HG03432 (cell line): ENCODE measurements around the gene SCN4A.

Experiments used
- ATAC-seq: cut with Tn5 transposase; IDR thresholded peaks from one replicate; pipeline ENCODE4 v1.9.1; 2021; ENCODE audit warnings: mild to moderate bottlenecking, moderate library complexity; ENCODE audit not compliant: unreplicated experiment

Gene SCN4A

DNA sequence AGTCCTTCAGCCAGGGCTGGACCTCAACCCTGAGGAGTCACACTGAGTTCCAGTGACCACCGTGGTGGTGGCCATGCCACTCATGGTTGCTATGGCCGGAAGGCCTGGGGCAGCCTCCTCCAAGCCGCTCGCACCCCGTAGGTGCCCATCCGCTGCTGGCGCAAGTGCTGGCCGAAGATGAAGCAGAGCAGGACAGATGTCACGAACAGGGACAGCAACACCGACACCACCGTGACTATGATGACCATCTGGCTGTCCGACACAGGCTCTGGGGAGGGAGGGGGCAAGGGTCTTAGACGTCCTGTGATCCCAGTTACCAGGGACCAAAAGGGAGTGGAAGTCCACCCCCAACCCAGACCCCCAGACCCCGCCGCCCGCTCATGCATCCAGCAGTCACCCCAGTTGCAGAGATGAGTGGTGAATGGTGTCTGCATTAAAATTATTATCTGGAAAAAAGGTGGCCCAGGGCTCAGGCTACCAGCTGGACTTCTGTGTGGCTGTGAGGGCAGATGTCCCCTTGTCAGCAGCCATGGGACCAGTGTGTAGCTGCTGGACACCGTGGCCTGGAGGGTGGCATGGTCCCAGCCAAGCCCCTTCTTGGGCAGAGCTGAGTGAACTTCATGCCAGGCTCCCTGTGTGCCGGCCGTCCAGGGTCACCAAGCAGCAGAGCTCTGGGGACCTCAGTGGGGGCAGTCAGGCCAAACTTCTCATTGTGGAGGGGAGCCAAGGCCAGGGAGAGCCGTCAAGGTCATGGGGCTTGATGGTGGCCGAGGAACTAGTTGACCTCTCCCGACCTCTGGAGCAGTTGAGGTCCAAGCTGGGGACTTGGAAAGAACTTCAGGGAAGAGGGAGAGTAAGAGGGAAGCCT lies 30.2 kb upstream of the SCN4A start:
- no peak for ATAC-seq

DNA sequence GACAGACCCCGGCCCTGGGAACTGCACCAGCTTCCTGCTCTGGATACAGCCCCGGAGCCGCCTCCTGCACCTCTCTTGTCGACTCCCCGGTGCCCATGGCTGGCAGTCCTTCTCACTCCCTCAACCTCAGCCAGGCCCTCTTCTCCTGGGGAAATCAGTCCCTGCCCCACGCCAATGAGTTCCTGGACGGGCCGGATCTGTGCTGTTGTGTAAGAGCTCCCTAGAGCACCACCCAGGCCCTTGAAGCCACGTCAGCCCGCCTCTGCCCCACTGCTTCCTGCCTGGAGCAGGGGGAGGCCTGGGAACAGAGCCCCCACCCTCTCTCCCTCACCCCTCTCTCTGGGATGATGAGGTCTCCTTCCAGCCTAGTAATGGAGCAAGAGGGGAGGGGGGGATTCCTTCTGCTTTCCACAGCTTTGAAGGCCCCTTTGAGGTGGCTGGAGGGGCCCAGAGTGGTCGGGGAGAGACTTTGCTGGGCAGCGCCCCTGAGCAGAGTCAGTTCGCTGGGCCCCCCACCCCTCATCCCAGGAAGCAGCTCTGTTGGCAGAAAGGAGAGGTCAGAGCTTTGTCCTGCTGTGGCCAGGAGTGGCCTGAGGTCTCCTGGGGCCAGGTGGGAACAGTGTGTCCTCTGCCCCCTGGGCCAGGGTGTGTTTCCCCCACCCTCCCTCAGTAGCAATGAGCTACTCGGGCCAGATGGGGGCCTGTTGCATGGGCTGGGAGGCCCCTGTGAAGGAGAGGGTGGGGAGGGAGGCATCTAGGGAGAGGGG lies 29.2 kb upstream of the SCN4A start:
- no peak for ATAC-seq

DNA sequence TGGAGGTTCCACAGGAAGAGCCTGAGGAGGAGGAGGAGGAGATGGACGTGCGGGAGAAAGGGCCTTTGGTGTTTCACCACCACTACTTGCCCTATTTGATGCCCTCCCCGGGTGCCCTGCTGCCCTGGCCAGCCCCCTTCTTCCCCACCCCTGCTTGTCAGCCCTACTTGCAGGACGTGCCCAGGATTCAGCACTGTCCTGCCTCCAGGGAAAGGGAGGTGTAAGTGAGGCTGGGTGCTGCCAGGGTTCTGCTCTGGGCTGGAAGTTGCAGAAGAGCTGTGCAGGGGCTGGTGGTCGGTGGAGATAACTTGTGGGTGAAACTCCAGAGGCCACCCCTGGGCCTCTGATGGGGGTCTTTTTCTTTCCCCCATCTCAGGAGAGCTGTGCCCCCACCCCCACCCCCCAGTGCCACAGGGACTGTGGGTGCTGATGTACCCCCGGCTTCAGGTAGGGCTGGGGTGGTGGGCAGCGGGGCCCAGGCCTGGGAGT lies 28.4 kb upstream of the SCN4A start:
- no peak for ATAC-seq

DNA sequence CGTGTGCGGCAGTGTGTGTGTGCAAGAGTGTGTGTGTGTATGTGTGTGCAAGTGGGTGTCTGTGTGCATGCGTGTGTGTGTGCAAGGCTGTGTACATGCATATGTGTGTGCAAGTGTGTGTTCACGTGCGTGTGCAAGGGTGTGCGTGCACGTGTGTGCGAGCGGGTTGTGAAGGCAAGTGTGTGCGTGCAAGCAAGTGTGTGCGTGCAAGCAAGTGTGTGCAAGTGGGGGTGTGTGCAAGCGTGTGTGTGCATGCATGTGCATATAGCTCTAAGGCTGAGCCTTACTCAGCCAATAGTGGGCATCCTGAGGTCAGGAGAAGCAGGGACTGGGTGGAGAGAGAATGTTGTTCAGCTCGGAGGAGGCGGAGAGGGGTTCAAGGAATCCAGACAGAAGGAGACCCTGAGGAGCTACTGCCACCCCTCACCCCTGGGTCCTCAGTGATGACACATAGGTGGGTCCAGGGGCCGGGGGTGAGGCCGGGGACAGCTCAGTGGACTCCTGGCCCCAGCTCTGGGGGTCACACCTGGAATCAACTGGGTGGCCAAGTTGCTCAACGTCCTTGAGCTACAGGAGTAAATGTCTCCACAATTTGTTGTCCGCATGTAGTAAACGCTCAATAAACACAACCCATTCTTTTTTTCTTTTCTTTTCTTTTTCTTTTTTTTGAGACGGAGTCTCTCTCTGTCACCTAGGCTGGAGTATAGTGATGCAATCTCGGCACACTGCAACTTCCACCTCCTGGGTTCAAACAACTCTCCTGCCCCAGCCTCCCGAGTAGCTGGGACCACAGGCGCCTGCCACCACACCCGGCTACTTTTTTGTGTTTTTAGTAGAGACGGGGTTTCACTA lies 27.2 kb upstream of the SCN4A start:
- no peak for ATAC-seq

DNA sequence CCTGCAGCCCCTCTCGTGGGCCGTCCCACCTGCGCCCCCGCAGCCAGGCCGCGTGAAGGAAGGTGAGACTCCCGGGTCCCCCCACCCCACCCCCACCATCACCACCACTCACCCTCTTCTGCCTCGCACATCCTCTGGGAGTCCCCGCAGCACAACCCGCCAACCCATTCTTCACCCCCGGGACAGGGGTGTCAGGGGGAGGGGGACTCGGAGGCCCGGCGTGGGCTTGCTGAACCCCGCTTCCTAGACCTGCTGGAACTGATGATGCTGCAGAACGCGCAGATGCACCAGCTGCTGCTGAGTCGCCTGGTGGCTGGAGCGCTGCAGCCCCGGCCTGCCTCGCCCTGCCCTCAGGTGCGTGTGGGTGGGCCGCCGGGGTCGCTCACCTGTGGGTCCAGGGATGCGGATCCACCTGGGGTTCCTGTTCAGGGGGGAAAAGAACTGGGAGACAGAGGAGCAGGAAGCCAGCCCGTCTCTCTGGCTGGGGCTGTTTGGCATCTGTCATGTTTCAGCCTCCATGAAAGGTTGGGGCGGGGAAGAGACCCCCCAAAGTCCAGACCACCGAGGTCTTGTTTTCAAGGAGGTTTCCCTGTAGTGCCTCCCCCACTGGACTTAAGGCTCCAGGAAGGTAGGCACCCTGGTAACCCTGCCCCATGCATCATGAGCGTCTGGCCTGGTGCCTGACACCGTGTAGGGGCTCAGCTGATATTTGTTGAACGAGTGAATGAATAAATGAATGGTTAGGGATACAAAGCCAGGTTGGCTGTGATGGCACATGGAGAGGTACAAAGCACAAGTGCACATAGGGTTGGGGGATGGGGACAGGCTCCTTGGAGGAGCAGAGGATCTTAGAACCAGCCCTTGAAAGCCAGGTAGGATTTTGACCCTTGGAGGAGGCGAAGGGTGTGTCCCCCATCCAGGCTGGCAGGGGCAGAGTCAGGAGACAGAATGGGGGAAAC lies 26.3 kb upstream of the SCN4A start:
- no peak for ATAC-seq

DNA sequence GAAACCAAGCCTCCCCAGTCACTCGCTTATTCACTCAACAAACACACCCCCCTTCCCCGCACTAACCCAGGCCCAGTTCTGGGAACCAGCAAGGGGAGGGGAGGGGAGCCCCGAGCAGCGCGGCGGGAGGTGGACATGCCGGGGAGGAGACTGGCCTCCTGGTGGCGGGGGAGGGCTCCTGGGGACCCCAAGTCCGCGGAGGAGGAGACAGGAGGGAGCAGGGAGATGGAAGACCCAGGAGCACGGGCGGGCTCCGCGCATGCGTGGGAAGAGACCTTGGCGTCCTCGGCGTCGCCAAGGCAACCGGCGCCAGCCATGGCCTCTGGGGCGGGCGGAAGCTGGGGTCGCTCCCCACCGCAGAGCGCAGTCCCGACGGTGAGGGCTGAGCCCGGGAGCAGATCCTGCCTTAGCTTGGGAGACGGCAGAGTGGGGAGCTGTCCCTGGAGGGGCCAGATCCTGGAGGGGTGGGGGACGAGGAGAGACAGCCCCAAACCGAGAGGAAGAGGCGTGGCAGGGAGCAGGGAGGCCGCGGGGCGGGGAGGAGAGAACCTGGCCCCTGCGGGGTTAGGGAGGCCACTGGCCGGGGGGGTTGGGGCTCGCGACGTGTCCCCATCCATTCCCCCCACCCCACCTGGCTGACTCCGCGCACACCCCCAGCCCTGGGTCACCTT lies 25.5 kb upstream of the SCN4A start, which contains the start of gene PRR29:
PRR29 (plus strand) TSS at position 302 of the 671 bp plus-strand sequence; CDS start at position 316, 14 bp downstream.
- peak; percentile 71 for ATAC-seq

DNA sequence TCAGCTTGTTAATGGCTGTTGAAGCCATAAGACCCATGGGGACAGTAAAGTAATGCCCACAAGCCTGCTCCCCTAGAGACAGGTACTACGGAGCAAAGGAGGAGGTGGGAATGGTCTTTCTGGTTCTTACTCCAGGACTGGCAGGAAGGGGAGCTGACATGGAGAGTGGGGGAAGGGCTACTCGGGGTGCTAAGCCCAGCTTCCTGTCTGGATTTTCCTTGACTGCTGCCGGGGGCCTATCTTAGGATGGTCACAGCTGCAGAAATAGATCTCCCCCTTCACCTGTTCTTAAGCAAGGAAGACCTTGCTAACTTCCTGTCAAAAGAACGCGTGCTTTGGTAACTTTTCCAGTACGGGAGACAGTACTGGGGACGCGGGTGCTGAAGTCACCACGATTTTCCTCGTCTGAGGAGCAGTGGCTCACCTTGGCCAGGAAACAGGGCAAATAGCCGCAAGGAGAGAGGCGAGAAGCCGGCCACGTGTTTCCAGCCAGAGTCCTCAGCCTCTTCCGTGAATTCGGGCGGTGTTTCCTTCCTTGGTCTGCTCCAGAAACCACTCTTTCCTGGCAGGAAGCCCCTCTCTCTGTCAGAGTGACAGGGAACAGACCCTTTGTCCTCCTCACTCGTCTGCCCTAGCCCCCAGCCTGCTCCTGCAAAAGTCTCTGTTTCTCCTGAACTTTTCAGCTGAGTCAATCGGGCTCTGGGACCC lies 24.8 kb upstream of the SCN4A start:
- ATAC-seq: no peak

DNA sequence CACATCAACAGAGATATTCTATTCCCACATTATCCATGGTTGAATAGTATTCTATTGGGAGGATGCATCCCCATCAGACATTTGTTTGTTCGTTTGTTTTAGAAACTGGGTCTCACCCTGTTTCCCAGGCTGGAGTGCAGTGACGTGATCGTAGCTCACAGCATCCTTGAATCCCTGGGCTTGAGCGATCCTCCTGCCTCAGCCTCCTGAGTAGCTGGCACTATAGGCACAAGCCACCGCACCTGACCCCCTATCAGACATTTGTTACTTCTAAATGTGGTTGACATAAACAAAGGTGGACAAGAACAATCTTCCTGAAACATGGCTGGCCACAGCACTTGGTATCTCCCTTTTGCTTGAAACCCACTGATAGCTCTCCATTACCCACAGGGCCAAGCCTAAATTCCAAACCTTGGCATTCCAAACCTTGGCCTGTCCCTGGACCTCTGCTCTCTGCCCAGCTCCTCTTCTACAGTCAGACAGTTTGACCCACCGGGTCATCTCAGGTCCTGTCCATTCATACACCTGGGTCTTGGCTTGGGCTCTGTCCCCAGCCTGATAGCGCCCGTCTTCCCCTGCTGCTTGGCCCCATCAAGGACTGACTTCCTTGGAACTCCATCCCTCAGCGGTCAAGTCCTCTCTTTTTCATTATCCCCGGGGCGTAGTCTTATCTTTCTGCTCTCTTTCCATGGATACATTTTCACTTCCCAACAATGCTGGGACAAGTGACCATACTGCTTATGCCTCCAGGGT lies 23.9 kb upstream of the SCN4A start:
- no peak for ATAC-seq

DNA sequence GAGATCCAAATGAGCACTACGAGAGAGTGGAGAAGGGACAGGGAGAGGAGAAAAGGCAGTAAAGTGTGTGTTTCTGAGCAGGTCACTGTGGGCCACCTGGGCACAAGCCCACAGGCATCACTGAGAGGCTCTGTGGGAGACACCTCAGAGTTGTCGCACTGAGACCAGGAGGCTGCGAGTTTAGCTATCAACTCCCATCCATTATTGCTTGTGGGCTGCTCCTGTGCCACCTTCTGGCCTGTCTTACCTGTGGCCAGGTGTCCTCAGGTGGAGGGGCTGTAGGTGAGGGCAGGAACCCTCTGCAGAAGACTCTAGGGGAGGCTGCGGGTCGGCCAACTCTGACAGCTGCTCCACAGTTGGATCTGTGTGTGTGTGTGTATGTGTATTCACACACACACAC lies 22.9 kb upstream of the SCN4A start:
- no peak for ATAC-seq

DNA sequence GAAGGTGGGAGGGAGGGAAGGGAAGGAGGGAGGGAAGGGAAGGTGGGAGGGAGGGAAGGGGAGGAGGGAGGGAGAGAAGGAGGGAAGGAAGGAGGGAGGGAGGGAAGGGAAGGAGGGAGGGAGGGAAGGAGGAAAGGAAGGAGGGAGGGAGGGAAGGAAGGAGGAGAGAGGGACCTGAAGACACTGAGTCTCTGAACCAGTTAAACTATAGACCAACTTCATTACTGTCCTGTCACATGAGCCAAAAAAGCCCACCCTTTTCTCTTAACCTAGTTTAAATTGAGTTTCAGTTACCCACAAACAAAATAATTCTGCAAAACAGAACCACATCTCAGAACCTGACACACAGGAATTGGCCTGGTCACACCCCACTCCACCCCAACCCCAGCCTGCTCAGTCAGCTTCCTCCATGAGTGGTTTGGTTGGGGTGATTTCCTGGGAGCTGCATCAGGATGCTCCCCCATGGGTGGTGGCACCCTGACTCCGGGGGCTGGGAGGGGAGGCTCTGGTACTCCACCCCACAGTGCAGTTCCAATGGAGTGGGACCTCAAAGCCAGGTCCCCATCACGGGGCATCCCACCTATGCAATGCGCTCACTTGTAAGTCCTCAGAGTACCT lies 20.8 kb upstream of the SCN4A start:
- no peak for ATAC-seq

DNA sequence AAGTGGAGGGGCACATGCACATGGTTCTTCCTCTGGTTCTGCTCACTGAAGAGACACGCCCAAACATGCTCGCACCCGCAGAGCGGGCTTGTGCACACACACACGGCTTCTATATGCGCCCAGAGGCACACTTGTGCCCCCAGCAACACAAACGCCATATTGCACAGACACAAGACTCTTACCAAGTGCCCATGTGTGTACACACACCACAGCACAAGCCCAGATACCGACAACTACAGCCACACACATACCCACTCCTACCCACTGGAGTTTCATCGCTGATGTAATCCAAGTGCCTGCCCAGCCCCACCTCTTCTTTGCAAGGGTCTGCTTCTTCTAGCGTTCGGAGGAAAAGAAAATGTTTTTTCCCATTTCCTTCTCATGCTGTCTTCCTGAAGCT lies 18.9 kb upstream of the SCN4A start:
- no peak for ATAC-seq

DNA sequence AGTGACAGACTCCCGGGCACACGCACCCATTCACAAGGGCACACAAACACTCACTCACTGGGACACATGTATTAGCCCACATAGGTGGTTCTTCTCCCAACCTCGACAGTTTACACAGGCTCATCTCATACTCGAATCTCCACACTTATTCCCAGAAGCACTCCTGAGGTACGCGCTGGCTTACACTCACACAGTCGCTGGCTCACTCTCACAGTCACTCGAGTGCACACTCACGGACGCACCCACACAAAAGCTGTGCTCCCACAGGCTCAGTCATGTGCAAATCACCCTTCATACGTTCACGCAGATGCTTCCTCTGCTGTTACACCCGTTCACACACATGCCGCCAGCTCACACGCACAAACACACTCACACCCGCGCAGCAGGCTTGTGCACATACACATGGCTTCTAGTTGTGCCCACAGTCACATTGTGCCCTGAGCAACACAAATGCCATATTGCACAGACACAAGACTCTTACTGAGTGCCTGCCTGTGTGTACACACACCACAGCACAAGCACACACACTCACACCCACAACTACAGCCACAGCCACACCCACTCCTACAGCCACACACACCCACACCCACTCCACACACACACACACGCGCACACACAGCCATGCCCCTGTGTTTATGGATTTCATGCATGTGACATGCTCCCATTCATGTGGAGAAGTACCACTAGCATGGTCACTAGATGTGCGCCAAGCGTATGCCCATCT lies 17.1 kb upstream of the SCN4A start:
- ATAC-seq: no peak

DNA sequence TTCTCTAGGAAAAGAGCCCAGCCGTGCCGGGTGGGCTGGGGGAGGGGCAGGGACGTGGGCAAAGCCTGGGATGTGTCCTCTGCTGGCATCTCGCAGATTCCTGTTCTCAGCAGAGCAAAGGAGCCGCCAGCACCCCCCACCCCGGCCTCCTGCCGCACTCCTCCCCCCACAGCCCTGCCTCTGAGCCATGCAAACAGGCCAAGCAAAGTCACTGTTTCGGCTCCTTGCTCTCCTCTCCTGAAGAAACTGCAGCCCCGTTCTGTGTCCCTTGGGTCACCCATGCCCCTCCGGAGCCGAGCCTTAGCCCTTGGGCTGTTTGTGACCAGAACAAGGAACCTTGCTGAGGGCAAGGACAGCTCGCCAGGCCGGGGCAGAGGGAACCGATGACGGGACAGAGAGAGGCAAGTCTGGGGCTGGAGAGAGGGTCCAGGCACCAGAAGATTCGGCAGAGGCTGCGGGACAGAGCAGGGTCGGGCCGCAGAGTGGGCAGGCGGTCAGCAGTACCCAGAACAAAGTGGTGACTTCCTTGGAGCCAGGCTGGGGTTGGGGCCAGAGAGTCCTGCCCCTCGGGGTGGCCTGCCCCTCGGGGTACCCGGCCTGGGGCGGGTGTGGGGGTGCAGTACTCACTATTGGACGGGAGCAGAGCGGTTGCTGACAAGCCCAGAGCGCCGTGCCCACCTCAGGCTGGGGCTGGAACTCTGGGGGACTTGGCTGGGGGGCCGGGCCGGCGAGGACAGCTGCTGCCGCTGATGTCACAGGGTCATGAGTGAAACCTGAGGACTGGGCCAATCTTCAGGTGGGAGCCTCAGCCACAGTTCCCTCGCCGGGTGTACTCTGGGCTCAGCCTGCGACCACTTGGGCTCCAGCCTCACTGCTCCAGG lies 16.3 kb upstream of the SCN4A start:
- no peak for ATAC-seq

DNA sequence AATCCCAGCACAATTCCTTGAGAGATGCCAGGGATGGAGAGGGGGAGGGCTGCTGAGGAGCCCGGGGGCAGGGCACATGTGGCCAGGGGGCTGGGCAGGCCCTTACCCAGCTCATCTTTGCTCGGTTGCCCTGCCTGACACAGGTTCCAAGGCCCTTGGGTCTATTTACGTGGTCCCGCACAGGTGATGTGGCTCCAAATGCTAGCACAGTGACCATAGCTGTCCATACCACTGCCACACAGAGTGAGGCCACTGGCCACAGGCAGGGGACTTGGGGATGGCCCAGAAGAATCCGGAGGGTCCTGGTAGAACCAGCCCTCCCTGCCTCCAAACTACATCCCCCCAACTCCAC lies 15.4 kb upstream of the SCN4A start:
- ATAC-seq: no peak

DNA sequence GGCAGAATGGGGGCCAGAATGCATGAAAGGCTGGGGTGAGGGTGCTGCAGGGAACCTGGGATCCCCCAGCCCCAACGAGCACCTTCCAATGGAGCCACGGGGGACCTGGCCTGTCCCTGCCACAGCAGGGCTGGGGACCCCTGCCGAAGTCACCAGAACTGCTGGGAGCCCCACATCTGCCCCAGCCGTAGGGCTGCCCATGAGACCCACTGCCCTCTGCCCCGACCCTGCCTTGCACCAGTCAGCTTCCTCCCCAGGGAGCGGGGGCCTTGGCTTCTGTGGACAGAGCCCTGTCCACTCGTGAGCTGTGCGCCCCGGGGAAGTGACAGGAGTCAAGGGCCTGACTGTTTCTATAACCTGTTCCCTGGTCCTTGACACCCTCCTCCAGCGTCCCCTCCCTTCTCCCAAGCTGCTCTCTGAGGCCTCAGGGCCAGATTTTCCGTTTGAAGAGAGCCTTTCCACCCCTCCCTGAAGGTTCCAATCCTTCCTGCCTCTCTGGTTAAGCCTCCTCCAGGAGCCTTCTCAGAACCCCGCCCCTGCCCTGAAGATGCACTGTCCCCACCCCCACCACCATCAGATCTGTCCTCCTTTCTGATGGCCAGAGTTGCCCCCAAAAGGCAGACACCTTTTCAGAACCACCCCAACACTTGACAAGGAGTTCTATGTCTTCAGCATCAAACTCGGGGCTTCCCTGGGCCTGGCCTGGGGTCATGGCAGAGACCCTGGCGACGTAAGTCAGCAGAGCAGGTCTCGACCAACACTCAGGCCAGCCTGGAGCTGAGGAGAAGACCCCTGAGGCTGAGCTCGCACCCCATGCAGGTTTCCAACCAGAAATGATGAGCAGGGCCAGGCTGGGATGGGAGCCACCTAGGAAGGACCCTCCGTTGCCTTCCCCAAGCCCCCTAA lies 14.8 kb upstream of the SCN4A start:
- ATAC-seq: no peak
